Thyroid gland (tissue), 4 donors: ENCODE results near the gene CNGA3. TPM values are rescaled to one million over a fixed set of nuclear protein-coding genes. Genes with fewer than 3 reads are reported as not detected.

ENCODE experiments used
- DNase-seq, 2 donors: peaks; one replicate each; pipeline ENCODE4 v3.0.0-alpha.2; 2019
- H3K27ac ChIP-seq, 3 donors: fragments of 200-600 bp; sonication (generic); 1 replicate in 2 of 3; 2 replicates in 1 of 3; pipeline ENCODE4 v1.5.1; 2016 to 2019; ENCODE audit warnings: mild to moderate bottlenecking in 1 of 3, moderate library complexity in 1 of 3
- H3K27me3 ChIP-seq: fragments of 200-600 bp; sonication (generic); one replicate; pipeline ENCODE4 v1.5.1; 2019
- H3K36me3 ChIP-seq, 2 donors: fragments of 200-600 bp; sonication (generic); one replicate each; pipeline ENCODE4 v1.5.1; 2016 to 2019
- H3K4me1 ChIP-seq, 2 donors: fragments of 200-600 bp; sonication (generic); one replicate each; pipeline ENCODE4 v1.5.1; 2017 to 2019
- H3K4me3 ChIP-seq, 3 donors: fragments of 200-600 bp; sonication (generic); replicated peaks in 1 of 3; 1 replicate in 2 of 3; 2 replicates in 1 of 3; pipeline ENCODE4 v1.5.1; 2016; ENCODE audit warnings: mild to moderate bottlenecking in 1 of 3
- H3K9me3 ChIP-seq: fragments of 200-600 bp; sonication (generic); one replicate; pipeline ENCODE4 v1.5.1; 2017
- CTCF ChIP-seq, 6 experiments: fragments of 200-600 bp in 3 of 6; fragments of 450-650 bp in 3 of 6; sonication (generic) in 3 of 6; IDR thresholded peaks; one replicate each; pipeline ENCODE4 v1.5.1; 2016 to 2019; ENCODE audit warnings: antibody characterized with exemption in 6 of 6, mild to moderate bottlenecking in 2 of 6, inconsistent platforms in 1 of 6, moderate library complexity in 1 of 6
- POLR2A ChIP-seq, 2 donors: fragments of 450-650 bp; IDR thresholded peaks; one replicate each; pipeline ENCODE4 v1.6.1; 2017; ENCODE audit warnings: antibody characterized with exemption in 2 of 2, mild to moderate bottlenecking in 2 of 2, moderate library complexity in 1 of 2
- WGBS, 2 donors: methylation state at CpG; one replicate each; pipeline ENCODE4 v1.1.5; 2017; 5-methylcytosine and 5-hydroxymethylcytosine counted together
- intact Hi-C: fragments of 100-400 bp; cut with DNase I; formaldehyde crosslinking; loops from one replicate; pipeline ENCODE4 v1.15.1; 2023
- total RNA-seq, 4 donors: library from RNA; depleted of rRNA; stranded (reverse); fragments of >200 nt; gene quantifications; one replicate each; pipeline ENCODE4 v1.2.3, GENCODE V29; 2016

The CNGA3 gene
- total RNA-seq, 4 donors from 2014 or later: 0.54 TPM; not detected in 3

DNA sequence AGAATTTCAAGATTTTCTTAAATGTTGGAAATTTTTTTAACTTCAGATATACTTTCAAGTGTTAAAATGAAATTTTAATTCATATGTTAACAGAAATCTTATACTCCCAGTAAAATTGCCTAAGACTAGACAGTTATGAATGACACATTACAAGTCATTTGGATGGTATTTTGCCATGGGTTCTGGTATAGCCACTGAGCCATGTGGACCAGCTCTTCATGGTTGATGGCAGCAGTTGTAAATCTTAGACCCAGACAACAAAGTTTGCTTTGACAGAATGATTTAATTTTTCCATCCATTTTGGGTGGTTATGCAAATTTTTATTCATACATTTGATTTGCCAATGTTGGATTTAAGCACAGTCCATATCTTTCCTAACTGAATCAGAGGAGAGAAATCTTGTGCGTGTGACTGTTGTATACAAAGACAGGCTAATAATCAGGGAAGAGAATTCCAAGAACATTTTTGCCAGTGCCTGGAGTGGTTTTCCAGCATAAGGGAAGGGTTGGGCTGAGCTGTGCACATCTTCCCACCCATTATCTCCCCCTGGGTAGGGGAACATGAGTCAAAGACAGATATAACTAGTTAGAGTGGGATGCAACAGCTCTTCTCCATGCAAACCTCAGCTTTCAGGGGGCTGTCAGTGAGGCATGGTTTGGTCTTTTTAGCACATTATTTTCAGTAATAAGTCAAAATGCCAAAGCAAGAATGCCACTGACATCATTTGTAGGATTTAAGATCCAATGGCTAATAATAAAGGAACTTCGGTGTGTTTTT lies 70.3 kb downstream of the CNGA3 start:
- WGBS, 2 donors: 92 to 93% methylated on average over 2 of the region's 2 CpGs
- intact Hi-C loops: loop anchor here (10.0 kb wide), 1 partner anchor 158 kb away; no protein-coding TSS in a partner anchor
- H3K4me1 ChIP-seq: no peaks in the 10 kb centered on the region
- no peak for TF ChIP-seq POLR2A (IDR thresholded peaks at IDR 0.05)
- TF ChIP-seq CTCF (IDR thresholded peaks at IDR 0.05): no peak
- H3K36me3 ChIP-seq: no peaks in the 10 kb centered on the region
- no peaks in the 10 kb centered on the region for H3K9me3 ChIP-seq
- DNase-seq: no peak
- no peak overlapping the region for H3K4me3 ChIP-seq
- H3K27me3 ChIP-seq: no peaks in the 10 kb centered on the region
- H3K27ac ChIP-seq: no peak overlapping the region

DNA sequence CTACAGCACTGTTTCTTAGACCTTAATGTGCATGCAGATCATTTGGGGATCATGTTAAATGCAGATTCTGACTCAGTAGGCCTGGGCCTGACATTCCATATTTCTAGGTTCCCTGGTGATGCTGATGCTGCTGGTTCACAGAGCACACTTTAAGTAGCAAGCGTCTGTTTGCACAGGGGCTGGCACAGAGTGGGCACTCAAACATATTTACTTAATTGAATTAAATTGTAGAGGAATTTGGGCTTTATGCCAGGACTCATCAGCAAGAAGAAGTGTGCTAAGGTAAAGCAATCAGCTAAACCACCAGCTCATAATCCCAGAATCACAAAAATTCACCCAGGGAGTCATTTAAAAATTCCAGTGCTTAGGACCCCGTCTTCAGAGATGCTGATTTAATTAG lies 73.3 kb downstream of the CNGA3 start:
- Histone ChIP-seq H3K4me1 (no peaks in the 10 kb centered on the region), H3K36me3 (no peaks in the 10 kb centered on the region), H3K27ac (no peak overlapping the region), H3K9me3 (no peaks in the 10 kb centered on the region), H3K27me3 (no peaks in the 10 kb centered on the region), H3K4me3 (no peak overlapping the region)
- WGBS, 2 donors: 65 to 75% methylated on average over 2 of the region's 2 CpGs
- no peak for TF ChIP-seq CTCF (IDR thresholded peaks at IDR 0.05)
- TF ChIP-seq POLR2A (IDR thresholded peaks at IDR 0.05): no peak
- DNase-seq: no peak
- intact Hi-C loops: loop anchor here (10.0 kb wide), 1 partner anchor 155 kb away; no protein-coding TSS in a partner anchor

DNA sequence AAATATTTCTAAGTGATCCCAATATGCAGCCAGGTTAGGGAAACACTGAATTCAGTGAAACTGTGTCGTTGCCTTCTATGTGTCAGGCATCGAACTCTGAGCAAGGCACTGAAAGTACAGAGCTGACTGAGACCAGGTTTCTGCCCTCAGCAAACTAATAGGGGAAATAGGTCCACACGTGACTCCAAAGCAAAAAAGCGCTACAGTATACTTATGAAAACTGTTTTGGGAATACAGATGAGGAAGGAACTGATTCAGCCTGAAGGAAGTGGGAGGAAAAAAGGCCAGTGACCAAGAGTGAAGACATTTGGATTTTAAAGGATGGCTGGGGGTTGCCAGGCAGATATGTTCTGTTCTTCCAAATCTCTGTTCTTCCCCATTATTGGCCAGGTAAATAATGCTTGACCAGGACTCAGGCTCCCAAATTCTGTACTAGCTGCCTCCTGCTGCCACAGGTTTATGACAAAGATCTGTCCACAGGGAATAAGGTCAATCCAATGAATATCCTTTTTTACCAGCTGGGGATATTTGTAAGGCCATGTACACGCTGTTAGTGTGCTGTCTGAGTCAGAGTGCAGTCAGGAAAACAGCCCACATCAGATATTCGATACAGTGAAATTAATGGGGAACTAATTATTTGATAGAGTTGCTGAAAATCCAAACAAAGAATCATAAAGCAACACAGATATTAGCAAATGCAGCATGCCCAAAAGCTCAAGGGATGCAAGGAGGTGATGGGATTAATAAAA lies 73.9 kb downstream of the CNGA3 start:
- Histone ChIP-seq H3K36me3 (no peaks in the 10 kb centered on the region), H3K4me1 (no peaks in the 10 kb centered on the region), H3K27me3 (no peaks in the 10 kb centered on the region), H3K9me3 (no peaks in the 10 kb centered on the region), H3K27ac (no peak overlapping the region), H3K4me3 (no peak overlapping the region)
- TF ChIP-seq POLR2A (IDR thresholded peaks at IDR 0.05) (no peak), CTCF (IDR thresholded peaks at IDR 0.05) (no peak)
- intact Hi-C loops: loop anchor here (10.0 kb wide), 1 partner anchor 155 kb away; no protein-coding TSS in a partner anchor
- WGBS, 2 donors: 66 to 73% methylated on average over 6 of the region's 6 CpGs
- DNase-seq: no peak

DNA sequence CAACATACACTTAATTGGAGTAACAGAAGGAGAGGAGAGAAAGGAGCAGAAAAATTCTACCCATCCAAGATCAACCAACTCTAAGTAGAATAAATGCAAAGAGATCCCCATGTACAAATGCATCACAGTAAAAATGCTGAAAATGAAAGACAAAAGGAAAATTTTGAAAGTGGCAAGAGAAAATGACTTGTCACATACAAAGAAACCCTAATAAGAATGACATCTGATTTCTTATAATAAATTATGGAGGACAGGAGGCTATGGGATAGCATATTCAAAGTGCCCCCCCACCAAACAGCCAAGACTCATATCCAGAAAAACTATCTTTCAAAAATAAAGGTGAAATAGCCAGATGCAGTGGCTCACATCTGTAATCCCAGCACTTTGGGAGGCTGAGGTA lies 76.2 kb downstream of the CNGA3 start:
- Histone ChIP-seq H3K27me3 (no peaks in the 10 kb centered on the region), H3K36me3 (no peaks in the 10 kb centered on the region), H3K27ac (no peak overlapping the region), H3K4me1 (no peaks in the 10 kb centered on the region), H3K9me3 (no peaks in the 10 kb centered on the region), H3K4me3 (no peak overlapping the region)
- intact Hi-C loops: no loop called here
- no peak for TF ChIP-seq POLR2A (IDR thresholded peaks at IDR 0.05)
- TF ChIP-seq CTCF (IDR thresholded peaks at IDR 0.05): no peak
- no peak for DNase-seq

DNA sequence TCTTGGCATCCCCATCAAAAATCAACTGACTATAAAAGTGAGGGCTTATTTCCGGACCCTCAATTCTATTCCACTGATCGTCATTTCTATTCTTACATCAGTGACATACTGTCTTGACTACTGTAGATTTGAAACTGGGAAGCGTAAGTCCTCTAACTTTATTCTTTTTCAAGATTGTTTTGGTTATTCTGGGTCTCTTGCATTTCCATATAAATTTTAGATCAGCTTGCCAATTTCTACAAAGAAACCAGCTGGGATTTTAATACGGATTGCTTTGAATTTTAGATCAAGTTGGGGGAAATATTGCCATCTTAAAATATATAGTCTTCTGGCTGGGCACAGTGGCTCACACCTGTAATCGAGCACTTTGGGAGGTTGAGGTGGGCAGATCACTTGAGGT lies 80.5 kb downstream of the CNGA3 start:
- no peaks in the 10 kb centered on the region for H3K9me3 ChIP-seq
- no peak for DNase-seq
- no peaks in the 10 kb centered on the region for H3K36me3 ChIP-seq
- no peaks in the 10 kb centered on the region for H3K4me1 ChIP-seq
- H3K27me3 ChIP-seq: no peaks in the 10 kb centered on the region
- intact Hi-C loops: no loop called here
- WGBS, 2 donors: 94 to 96% methylated on average over 5 of the region's 5 CpGs
- no peak overlapping the region for H3K4me3 ChIP-seq
- H3K27ac ChIP-seq: no peak overlapping the region
- TF ChIP-seq POLR2A (IDR thresholded peaks at IDR 0.05) (no peak), CTCF (IDR thresholded peaks at IDR 0.05) (no peak)
